ENCODE measurements around the gene PAPSS2. TPM values are rescaled to one million over a fixed set of nuclear protein-coding genes. Genes with fewer than 3 reads are reported as not detected.
"Not testable (repeated sequence)": the region's sequence is repeated elsewhere in the genome, so short reads cannot be mapped to it uniquely, and the experiment has no call there.

Gene PAPSS2
- total and polyA plus RNA-seq, 10 donors: 3.0 to 25.9 (median 12.6) TPM

GRCh38 chr10:87642486-87642885, 17.2 kb upstream of the PAPSS2 start:
- intact Hi-C loops (cut with DNase I; ENCODE audit: low total_unique reads): no loop called here
- H3K4me1 ChIP-seq: no peaks in the 10 kb centered on the region
- TF ChIP-seq POLR2A (IDR thresholded peaks at IDR 0.05) (no peak), CTCF (IDR thresholded peaks at IDR 0.05 in 8 of 11, conservative IDR thresholded peaks at IDR 0.05 in 3 of 11) (no peak), POLR2AphosphoS5 (IDR thresholded peaks at IDR 0.05) (no peak)
- 73 to 82% (median 81%) methylated on average over 11 of the region's 11 CpGs for WGBS, 5 donors
- no peaks in the 10 kb centered on the region for H3K36me3 ChIP-seq
- H3K4me3 ChIP-seq: no peak overlapping the region
- no peak for DNase-seq
- H3K27me3 ChIP-seq (replicated peaks in 1 of 7): no peaks in the 10 kb centered on the region
- no peak overlapping the region for H3K27ac ChIP-seq
- peaks cover 0 to 5% (median 0%) of the 10 kb centered on the region in 8 donors for H3K9me3 ChIP-seq

GRCh38 chr10:87642988-87643387, 16.7 kb upstream of the PAPSS2 start:
- intact Hi-C loops (cut with DNase I; ENCODE audit: low total_unique reads): no loop called here
- Histone ChIP-seq H3K27ac (no peak overlapping the region), H3K4me3 (no peak overlapping the region)

GRCh38 chr10:87643920-87644319, 15.8 kb upstream of the PAPSS2 start:
- no peak for DNase-seq
- TF ChIP-seq POLR2A (IDR thresholded peaks at IDR 0.05) (no peak), POLR2AphosphoS5 (IDR thresholded peaks at IDR 0.05) (no peak), CTCF (IDR thresholded peaks at IDR 0.05 in 8 of 11, conservative IDR thresholded peaks at IDR 0.05 in 3 of 11) (no peak)
- Histone ChIP-seq H3K27ac (no peak overlapping the region), H3K4me1 (no peaks in the 10 kb centered on the region), H3K9me3 (peaks cover 0 to 5% (median 0%) of the 10 kb centered on the region in 8 donors), H3K4me3 (no peak overlapping the region), H3K27me3 (replicated peaks in 1 of 7) (no peaks in the 10 kb centered on the region), H3K36me3 (no peaks in the 10 kb centered on the region)
- 85 to 93% (median 92%) methylated on average over 3 of the region's 3 CpGs for WGBS, 5 donors
- intact Hi-C loops (cut with DNase I; ENCODE audit: low total_unique reads): no loop called here

More at GRCh38 chr10:87642988-87643387, 16.7 kb upstream of the PAPSS2 start:
- H3K4me1 ChIP-seq: no peaks in the 10 kb centered on the region
- H3K9me3 ChIP-seq: peaks cover 0 to 5% (median 0%) of the 10 kb centered on the region in 8 donors
- no peaks in the 10 kb centered on the region for H3K36me3 ChIP-seq
- no peak for DNase-seq
- TF ChIP-seq POLR2AphosphoS5 (IDR thresholded peaks at IDR 0.05) (no peak), POLR2A (IDR thresholded peaks at IDR 0.05) (no peak), CTCF (IDR thresholded peaks at IDR 0.05 in 8 of 11, conservative IDR thresholded peaks at IDR 0.05 in 3 of 11) (no peak)
- no peaks in the 10 kb centered on the region for H3K27me3 ChIP-seq (replicated peaks in 1 of 7)

GRCh38 chr10:87644500-87644899, 15.2 kb upstream of the PAPSS2 start:
- 69 to 88% (median 82%) methylated on average over 3 of the region's 3 CpGs for WGBS, 5 donors
- H3K27me3 ChIP-seq (replicated peaks in 1 of 7); H3K36me3 ChIP-seq; H3K4me3 ChIP-seq; intact Hi-C loops (cut with DNase I; ENCODE audit: low total_unique reads); H3K27ac ChIP-seq; H3K9me3 ChIP-seq; H3K4me1 ChIP-seq; DNase-seq: not testable (repeated sequence)

All from spleen (tissue), 11 donors.